GM21825 (cell line): Measurements from ENCODE around the gene ELMO1.
A peak's percentile ranks its signal among the peaks of the same experiment; 100 is the strongest.

ENCODE experiments used
- ATAC-seq: cut with Tn5 transposase; IDR thresholded peaks from one replicate; pipeline ENCODE4 v1.9.1; 2021; ENCODE audit warnings: mild to moderate bottlenecking, moderate library complexity; ENCODE audit not compliant: unreplicated experiment

Gene ELMO1

GRCh38 chr7:37352251-37352880 lies 96.3 kb downstream of the ELMO1 start:
- no peak for ATAC-seq

DNA sequence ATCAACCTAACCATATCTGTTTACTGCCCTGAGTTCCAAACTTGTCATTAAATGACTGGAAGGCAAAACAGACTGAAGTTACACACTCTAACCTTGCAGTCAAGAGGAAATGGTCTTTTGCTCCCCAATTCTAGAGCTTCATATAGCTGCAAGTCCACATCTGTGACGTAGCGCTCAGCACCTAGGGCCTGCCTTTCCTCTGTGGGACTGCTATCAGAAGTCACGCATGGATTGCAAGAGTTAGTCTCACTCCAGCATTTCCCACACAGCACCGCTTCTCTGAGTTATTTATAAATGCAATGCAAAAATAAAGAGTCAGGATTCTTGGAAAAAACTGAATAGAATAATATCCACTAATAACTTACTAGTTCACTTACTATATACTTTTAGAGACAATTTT lies 96.9 kb downstream of the ELMO1 start:
- no peak for ATAC-seq

DNA sequence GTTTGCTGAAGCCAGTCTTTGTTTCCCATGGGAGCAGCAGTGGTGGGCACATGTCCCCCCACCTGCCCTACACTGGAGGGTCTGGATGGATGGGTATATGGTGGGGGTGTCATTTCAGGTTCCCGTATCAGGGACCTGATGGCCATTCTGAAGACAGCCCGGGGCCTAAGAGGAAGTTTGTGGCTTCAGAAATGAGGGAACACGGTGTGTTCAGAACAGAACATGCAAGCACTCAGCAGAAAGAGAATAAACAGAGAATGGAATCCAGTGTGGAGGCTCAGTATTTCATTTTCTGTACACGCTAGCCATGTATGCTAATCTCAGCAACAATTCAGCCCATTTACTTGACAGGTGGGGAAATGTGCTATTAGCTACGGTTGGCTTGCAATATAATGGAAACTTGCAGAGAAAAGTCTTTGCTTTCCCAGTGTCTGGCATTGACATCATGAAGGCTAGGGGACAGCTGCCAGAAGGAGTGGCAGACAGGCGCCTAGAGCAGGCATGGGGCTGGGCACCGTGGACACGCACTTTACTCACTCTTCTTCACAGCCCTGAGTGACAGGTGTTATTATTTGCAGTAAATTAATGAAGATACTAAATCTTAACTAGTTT lies 98.6 kb downstream of the ELMO1 start:
- peak; percentile 32 for ATAC-seq

DNA sequence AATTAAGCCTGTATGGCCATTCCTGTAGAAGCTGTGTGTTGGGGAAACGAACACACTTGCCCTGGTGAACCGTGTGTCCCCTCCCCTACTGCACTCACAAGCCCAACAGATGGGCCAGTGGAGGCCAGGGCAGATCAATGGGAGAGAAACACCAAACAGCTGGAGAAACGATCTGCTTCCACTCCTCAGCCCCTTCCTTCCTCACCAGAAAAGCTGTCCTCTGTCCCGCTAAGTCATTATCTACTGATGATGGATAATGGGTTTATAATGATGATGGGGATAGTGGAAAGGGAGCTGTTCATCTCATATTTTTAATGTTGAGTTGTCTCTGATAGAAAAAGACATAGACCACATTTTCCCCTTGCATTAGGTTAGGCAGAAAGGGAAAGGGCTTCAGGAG lies 99.7 kb downstream of the ELMO1 start:
- no peak for ATAC-seq

- no peak for ATAC-seq
Measured at GRCh38 chr7:37346761-37347160, 101.9 kb downstream of the ELMO1 start.

DNA sequence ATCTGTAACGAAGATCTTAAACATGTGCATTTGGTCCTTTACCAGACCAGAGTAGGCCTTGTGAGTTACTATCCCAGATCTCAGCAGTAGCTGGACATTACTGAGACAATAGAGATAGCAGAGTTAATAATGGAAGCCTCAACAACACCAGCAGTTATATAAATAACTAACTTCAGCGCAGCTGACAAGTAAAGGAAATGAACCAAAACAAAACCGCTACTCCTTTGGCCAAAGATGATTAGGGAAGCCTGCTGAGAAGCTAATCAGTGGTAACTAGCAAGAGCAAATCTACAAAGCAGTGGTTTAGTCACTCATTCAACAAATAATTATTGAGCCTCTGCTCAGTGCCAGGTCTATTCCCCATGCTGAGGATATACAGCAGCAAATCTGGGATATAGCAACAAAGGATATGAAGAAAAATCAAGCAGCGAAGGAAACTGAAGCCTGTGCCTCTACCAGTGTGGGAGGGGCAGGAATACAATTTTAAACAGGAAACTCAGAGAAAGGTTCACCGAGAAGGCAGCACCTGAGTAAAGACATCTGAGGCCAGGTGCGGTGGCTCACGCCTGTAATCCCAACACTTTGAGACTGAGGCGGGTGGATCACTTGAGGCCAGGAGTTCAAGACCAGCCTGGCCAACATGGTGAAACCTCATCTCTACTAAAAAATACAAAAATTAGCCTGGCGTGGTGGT lies 103.6 kb downstream of the ELMO1 start:
- no peak for ATAC-seq

DNA sequence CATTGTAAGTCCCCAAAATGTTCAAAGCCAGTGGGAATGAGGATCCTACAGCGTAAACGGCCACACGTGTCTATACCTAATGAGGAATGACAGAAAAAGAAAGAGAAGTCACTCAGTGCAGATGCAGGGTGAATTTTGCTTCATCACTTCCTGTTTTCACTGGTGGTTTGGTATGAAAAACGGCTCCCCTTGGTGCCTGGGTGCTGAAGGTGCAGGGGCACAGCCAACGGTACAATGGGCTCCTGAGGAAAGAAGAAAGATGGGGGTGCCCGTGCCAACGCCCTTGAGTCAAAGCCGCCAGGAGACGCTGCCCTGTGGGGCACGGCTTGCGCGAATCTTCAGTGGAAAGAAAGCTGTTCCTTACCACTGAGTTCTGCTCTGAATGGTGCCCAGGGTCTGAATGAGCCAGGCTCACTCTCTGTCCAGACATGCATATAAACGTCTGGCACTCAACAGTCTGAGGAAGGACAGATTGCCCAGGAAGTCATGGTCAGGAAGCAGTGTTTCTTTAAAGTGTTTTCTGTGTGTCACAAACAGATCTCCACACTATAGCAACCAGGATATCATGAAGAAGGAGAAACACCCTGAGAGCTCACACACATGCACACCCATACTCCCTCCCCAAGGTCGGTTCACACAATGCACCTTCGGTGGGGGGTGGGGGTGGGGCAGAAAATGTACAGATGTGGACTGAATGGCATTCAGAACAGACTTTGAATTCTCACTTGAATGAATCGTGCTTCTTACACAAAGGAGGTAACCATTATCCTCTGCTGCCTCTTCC lies 105.8 kb downstream of the ELMO1 start:
- peak; percentile 46 for ATAC-seq

- no peak for ATAC-seq
Measured at GRCh38 chr7:37342176-37342687, 106.4 kb downstream of the ELMO1 start.

GRCh38 chr7:37341033-37341630 lies 107.5 kb downstream of the ELMO1 start:
- ATAC-seq, result peak; percentile 41

GRCh38 chr7:37338966-37339365 lies 109.7 kb downstream of the ELMO1 start:
- no peak for ATAC-seq

DNA sequence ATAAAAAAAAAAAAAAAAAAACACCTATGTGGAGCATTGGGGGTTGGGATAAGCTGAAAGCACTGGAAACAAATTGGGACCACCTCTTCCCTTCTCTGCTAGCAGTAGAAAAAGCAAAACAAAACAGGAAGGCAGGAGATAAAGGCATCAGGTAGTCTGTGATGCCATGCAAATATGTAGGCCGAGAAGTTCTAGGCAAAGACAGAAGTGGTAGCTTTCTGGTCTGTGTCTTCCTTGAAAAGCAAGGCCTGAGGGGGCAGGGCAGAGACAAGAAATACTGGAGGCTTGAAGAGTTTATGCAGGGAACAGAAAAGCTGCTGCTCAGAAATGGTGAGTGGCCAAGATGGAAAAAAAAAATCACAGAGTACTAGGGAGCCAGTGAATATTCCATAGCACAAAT lies 111.1 kb downstream of the ELMO1 start:
- ATAC-seq, result no peak

GRCh38 chr7:37336259-37336658 lies 112.4 kb downstream of the ELMO1 start:
- ATAC-seq, result peak; percentile 90

DNA sequence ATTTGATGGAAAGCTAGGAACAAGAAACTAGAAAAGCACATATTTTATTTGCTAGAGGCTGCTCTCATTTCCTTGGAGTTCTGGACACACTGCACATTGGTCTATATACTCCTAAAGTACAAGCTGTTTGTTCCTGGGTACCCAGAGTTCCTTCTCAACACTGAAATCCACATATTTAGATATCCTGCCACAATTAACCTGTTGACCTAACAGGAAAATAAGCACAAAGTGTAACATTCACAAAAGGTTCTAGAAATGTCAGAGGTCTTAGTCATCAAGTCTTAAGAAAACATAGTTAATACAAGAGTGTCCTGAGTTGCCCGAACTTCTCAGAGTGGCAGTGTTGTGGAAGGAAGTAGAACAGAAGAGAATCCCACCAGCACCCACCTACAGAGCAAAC lies 115.6 kb downstream of the ELMO1 start:
- no peak for ATAC-seq

DNA sequence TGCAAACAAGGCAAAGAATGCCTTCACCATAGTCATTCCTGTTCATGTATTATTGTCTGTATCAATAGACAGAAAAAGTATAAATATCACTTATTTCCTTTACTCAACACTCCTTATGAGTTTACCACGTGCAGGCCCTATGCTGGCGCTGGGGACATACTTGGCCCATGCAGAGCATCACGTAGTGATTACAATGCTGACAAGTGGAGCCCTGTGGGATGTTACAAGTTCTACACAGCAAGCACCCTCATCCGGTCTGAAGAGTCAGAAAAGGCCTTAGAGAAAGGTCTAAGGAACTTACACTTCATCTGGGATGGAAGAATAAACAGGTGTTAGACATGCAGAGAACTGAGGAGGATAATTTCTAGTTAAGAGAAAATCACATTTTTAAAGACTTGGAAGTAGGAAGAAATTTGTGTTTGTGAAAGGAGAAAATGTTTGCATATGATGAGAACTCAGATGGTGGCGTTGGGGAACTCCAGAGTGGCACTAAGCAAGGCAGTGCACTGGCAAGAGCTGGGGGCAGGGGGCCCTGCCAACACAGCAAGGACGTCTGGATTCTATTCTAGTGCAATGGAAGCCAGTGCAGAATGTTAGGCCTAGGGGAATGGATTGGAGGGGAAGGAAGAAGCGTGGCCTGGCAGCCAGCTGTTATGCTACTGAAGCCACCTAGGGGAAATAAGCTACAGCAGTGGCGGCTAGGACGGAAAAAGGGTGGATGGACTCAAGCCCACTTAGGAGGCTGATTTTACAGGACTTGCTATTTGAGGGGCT lies 116.2 kb downstream of the ELMO1 start:
- no peak for ATAC-seq

DNA sequence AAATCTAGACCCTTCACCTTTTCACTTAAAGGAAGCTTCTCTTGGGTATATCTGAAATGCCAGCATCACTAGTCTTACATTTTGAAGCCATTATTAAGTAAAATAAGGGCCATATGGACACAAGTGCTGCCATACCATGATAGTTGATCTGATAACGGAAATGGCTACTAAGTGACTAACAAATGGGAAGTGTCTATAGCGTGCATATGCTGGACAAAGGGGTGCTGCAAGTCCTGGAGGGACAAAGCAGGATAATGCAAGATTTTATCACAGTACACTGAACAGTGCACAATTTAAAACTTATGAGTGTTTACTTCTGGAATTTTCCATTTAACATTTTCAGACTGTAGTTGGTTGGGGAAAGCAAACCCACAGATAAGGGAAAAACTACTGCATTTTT lies 117.9 kb downstream of the ELMO1 start:
- ATAC-seq, result no peak

DNA sequence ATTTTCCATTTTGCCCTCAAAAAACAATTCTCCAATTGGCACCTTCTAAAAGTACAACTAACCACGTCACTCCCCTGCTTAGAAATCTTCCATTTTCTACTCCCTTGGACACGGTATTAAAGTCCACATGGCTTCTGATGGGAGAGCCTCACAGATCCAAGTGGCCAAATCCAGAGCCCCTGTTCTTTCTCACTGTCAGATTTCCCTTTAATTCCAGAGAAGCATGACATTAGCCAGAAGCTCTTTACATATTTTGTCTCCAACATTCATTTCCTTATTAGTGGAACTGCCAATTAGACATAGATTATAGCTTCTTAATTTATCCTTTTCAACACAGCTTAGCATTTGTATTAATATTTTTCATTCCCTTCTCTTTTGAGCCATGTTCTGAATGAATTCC lies 118.7 kb downstream of the ELMO1 start:
- ATAC-seq, result no peak

DNA sequence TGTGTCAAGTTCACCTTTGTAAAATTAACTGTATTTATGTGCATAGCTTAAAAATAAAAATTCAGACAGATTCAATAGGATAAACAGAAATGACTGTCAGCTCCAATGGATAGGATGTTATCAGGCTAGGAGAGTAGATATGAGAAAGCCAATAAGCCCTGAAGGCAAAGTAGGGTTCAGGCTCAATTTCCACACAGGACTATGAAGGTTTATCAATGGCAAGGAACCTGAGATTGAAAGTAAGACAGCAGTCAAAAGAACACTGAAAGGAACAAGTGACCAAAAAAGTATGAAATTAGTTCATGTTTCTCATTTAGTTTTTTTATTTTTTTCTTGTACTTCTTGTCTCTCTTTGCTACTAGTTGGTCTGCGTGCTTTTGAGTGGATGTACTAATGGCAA lies 121.4 kb downstream of the ELMO1 start:
- no peak for ATAC-seq

DNA sequence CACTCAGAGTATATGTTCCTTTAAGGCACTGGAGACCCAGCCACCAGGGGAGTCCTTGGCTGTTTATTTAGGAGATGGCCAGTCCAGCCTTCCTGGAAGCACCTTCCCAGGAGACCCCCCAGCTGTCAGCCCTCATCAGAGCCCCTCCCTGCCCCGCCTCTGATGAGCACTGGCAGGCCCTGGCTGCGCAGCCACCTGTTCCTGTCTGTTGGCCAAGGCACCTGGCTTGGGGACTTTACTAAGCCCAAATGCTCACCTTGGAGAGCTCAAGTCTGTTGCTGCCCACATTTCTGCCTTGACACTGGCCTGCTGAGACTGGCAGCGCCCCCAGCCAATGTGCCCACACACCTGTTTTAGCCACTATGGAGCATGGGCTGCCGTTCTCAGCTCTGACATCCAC lies 124.7 kb downstream of the ELMO1 start:
- ATAC-seq, result no peak

DNA sequence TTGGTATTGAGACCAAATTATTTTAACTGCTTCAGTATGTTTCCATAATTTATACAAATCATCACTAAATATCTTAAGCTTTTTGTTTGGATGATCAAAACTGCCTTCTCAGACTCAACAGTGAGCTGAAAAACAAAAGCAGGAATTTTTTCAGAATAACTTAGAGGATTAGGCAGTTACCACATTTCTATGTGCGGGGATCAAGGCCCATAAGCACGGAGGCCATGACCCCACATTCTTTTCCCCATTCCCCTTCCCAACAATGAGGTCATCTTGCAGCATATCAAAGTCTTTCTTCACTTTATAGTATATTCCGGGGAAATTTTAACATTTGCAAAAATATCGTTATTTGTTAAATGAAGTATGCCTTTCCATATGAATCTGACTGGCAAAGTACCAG lies 125.8 kb downstream of the ELMO1 start:
- no peak for ATAC-seq

DNA sequence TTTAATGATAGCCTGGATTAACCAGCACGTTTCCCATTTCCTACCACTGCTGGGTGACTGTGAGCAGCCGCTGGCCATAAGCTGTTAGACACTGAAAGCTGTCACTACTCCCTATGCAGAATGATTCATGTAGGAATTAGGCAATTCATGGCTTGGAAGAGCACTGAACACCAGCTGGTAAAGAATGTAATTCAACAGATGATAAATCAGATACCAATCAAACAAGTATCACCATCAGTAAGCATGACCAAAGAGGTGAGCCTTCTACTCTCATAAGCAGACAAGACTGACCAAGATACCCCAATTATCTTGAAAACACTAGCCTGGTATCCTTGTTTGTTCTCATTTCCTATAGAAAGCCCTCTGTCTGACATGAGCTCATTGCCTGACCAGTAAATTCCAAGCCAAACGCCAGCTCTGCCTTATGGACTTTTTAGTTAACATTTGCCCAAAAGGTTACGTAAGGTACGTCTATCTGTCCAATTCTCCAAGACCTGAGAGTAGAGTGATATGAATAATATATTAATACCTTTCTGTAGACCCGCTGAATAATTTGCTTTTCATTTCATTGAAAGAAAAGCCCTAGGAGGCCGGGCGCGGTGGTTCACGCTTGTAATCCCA lies 127.7 kb downstream of the ELMO1 start:
- no peak for ATAC-seq
